Lower leg skin (tissue), 3 donors: ENCODE measurements around the gene GNLY.

Source experiments
- POLR2A ChIP-seq, 2 donors: fragments of 450-650 bp; IDR thresholded peaks; one replicate each; pipeline ENCODE4 v1.6.1; 2016 to 2017; ENCODE audit warnings: antibody characterized with exemption in 2 of 2, mild to moderate bottlenecking in 1 of 2, moderate library complexity in 1 of 2
- TF ChIP-seq, protein P1 (sequence below), 3 donors: fragments of 450-650 bp; IDR thresholded peaks; one replicate each; pipeline ENCODE4 v1.5.1; 2016; ENCODE audit warnings: antibody characterized with exemption in 3 of 3, mild to moderate bottlenecking in 3 of 3, moderate library complexity in 2 of 3

DNA sequence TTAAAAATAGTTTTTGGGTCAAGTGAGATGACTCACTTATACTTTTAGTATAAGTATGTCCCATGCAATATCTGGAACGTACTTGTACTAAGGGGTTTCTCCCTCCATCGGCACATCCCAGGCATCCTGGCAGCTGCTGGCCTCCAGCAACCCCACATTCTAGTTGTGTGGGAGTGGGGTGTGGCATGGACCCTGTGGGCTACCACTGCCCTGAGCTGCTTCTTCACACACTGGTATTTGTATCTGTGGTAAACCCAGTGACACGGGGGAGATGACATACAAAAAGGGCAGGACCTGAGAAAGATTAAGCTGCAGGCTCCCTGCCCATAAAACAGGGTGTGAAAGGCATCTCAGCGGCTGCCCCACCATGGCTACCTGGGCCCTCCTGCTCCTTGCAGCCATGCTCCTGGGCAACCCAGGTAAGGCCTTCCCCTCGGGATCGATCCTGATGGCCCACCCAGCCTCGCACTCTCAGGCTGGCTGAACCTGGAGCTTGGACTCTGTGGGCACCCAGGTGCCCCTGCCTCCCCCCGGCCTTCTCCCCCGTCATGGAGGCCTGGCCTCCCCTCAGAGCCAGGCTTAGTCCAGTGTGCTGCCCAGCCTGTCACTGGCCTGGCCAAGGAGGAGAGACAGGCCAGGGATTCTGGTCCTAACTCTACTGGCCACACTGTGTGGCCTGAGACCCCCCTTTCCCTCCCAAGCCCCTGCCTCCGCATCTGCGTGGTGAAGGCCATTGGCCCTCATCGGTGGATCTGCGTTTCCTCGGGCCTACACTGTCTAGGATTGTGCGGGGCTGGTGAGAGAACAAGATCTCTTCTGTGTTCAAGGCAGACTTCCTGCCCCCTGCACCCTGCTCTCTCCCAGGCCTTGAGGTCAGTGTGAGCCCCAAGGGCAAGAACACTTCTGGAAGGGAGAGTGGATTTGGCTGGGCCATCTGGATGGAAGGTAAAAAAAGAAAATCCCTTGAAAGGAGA is at the start of gene GNLY:
- no peak for TF ChIP-seq POLR2A (IDR thresholded peaks at IDR 0.05)
- TF ChIP-seq, protein P1, sequence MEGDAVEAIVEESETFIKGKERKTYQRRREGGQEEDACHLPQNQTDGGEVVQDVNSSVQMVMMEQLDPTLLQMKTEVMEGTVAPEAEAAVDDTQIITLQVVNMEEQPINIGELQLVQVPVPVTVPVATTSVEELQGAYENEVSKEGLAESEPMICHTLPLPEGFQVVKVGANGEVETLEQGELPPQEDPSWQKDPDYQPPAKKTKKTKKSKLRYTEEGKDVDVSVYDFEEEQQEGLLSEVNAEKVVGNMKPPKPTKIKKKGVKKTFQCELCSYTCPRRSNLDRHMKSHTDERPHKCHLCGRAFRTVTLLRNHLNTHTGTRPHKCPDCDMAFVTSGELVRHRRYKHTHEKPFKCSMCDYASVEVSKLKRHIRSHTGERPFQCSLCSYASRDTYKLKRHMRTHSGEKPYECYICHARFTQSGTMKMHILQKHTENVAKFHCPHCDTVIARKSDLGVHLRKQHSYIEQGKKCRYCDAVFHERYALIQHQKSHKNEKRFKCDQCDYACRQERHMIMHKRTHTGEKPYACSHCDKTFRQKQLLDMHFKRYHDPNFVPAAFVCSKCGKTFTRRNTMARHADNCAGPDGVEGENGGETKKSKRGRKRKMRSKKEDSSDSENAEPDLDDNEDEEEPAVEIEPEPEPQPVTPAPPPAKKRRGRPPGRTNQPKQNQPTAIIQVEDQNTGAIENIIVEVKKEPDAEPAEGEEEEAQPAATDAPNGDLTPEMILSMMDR (IDR thresholded peaks at IDR 0.05) = no peak
